C4-2B (cell line): Measurements from ENCODE around the gene ARHGAP8.

Experiments
- H3K27ac ChIP-seq: fragments of 450-650 bp; 2 replicates; pipeline ENCODE4 v1.5.1; 2017
- ZFX ChIP-seq: fragments of 450-650 bp; IDR thresholded peaks from 2 replicates; pipeline ENCODE4 v1.6.1; 2017
- TF ChIP-seq, protein P1 (sequence below): fragments of 450-650 bp; conservative IDR thresholded peaks from 2 replicates; pipeline ENCODE4 v1.5.1; 2017; ENCODE audit warnings: mild to moderate bottlenecking

Gene ARHGAP8

DNA sequence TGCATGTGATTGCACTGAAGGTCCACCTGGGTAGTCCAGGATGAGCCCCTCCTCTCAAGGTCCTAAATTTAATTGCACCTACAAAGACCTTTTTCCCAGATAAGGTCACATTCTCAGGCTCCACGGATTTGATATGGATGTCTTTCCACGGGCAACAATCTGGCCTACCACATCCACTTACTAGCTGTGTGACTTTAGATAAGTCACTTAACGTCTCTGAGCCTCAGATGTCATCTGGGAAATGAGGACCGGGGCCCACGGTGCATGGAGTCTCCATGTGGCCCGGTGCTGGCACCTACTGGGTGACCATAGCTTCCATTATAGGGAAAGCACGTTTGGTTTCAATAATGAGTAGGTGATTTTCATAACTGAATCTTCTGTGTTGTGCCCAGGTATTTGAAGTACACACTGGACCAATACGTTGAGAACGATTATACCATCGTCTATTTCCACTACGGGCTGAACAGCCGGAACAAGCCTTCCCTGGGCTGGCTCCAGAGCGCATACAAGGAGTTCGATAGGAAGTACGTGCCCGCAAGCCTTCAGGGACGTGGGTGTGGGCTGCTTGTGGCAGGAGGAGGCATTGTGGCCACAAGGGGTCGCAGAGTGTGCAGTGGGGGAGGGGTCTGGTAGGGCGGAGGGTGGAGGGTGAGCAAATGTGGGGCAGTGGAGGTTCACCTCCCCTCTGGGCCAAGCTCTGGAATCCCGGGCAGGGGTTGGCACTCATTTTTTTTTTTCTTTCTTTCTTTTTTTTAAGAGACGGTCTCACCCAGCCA is 55.7 kb downstream of the ARHGAP8 start:
- H3K27ac ChIP-seq, result no peak overlapping the region
- TF ChIP-seq ZFX, result no peak
- TF ChIP-seq, protein P1, sequence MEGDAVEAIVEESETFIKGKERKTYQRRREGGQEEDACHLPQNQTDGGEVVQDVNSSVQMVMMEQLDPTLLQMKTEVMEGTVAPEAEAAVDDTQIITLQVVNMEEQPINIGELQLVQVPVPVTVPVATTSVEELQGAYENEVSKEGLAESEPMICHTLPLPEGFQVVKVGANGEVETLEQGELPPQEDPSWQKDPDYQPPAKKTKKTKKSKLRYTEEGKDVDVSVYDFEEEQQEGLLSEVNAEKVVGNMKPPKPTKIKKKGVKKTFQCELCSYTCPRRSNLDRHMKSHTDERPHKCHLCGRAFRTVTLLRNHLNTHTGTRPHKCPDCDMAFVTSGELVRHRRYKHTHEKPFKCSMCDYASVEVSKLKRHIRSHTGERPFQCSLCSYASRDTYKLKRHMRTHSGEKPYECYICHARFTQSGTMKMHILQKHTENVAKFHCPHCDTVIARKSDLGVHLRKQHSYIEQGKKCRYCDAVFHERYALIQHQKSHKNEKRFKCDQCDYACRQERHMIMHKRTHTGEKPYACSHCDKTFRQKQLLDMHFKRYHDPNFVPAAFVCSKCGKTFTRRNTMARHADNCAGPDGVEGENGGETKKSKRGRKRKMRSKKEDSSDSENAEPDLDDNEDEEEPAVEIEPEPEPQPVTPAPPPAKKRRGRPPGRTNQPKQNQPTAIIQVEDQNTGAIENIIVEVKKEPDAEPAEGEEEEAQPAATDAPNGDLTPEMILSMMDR, result no peak

DNA sequence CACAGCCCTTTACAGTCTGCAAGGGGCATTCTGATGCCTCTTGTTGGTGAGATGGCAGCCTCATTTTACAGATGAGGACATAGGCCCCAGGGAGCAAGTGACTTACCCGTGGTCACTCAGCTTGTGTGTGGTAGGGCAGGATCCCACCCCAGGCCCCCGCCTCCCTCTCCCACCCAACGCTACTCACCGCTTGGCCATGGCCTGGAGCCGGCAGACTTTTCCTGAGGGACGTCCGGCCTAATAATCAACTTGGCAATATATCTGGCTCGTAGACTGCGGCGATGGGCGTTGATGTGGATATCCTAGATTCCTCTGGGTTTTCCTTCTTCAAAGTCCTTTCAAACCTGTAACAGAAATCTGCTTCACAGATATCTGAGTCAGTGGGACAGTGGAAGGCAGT is 57.1 kb downstream of the ARHGAP8 start:
- no peak overlapping the region for H3K27ac ChIP-seq
- TF ChIP-seq, protein P1, result no peak
- no peak for TF ChIP-seq ZFX

- TF ChIP-seq, protein P1, result no peak
- no peak for TF ChIP-seq ZFX
- no peak overlapping the region for H3K27ac ChIP-seq
Observed at GRCh38 chr22:44811141-44811540, 58.8 kb downstream of the ARHGAP8 start.

GRCh38 chr22:44813416-44813815 is 61.0 kb downstream of the ARHGAP8 start:
- H3K27ac ChIP-seq, result no peak overlapping the region
- no peak for TF ChIP-seq ZFX
- TF ChIP-seq, protein P1, result no peak

- TF ChIP-seq ZFX, result no peak
- TF ChIP-seq, protein P1, result no peak
- no peak overlapping the region for H3K27ac ChIP-seq
Observed at GRCh38 chr22:44814266-44815098, 62.1 kb downstream of the ARHGAP8 start.

DNA sequence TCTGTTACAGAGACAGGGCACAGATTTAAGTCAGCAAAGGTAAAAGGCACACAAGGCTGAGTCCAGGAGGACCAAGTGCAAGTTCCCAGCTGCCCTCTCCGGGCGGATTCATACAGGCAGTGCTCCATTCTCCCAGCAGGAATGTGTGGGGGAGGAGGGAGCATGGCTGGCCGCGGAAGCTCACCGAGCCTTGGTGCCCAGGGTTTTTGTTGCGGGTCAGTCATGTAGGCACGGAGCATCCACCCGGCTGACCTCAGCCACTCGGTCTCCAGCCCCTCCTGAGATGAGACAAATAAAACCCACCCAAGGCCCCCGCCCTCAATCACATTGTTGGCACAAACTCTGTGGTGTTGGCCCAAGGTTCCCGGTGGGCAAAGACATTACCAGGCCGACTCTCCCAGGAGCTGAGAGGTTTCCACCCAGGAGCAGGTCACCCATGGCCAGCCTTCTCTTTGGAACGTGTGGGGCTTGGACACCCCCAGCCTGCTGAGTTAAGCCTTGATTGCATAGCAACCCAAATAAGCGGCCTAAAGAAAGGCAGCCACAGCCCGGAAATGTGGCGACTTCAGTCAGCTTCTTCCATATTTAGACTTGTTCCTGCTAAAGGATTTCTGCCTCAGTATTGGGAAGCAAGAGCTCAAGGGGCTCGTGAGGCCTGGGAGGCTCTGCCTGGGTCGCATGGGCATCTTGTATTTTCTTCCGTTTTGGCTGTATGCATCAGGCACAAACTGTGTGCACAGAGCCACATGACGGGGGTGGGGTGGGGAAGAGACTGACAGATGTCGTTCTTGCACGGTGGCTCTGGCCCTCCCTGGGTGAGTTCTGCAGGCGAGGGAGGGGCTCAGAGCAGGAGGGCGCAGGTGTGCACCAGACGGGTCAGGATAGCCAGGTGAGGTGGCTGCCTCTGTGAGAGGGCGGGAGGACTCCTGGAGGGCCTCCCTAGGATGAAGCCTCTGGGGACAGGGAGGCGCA is 63.0 kb downstream of the ARHGAP8 start:
- no peak overlapping the region for H3K27ac ChIP-seq
- no peak for TF ChIP-seq ZFX
- TF ChIP-seq, protein P1, result no peak
